HG03060 (cell line): ENCODE measurements around the gene KLHL35.

Experiments used
- ATAC-seq: cut with Tn5 transposase; IDR thresholded peaks from one replicate; pipeline ENCODE4 v1.9.1; 2021; ENCODE audit warnings: low read depth, moderate number of reproducible peaks; ENCODE audit not compliant: unreplicated experiment

The KLHL35 gene

GRCh38 chr11:75442161-75442885 is 9.3 kb upstream of the KLHL35 start:
- ATAC-seq = no peak

- no peak for ATAC-seq
Measured at GRCh38 chr11:75441804-75442132, 8.8 kb upstream of the KLHL35 start.

- no peak for ATAC-seq
Measured at GRCh38 chr11:75440960-75441803, 8.2 kb upstream of the KLHL35 start.

GRCh38 chr11:75439495-75440120 is 6.6 kb upstream of the KLHL35 start:
- ATAC-seq = no peak

GRCh38 chr11:75439026-75439425 is 6.0 kb upstream of the KLHL35 start:
- ATAC-seq = no peak

- no peak for ATAC-seq
Measured at GRCh38 chr11:75437966-75438659, 5.1 kb upstream of the KLHL35 start.

- no peak for ATAC-seq
Measured at GRCh38 chr11:75436806-75437205, 3.8 kb upstream of the KLHL35 start.

- ATAC-seq = no peak
Measured at GRCh38 chr11:75435571-75435925, 2.5 kb upstream of the KLHL35 start.

GRCh38 chr11:75434886-75435570 is 2.0 kb upstream of the KLHL35 start:
- no peak for ATAC-seq

GRCh38 chr11:75434051-75434450 is 1.0 kb upstream of the KLHL35 start:
- no peak for ATAC-seq

GRCh38 chr11:75433443-75433842 is 440 bp upstream of the KLHL35 start:
- no peak for ATAC-seq

GRCh38 chr11:75431533-75432525 is 1.2 kb downstream of the KLHL35 start:
- ATAC-seq = no peak

GRCh38 chr11:75430714-75431532 is 2.1 kb downstream of the KLHL35 start:
- no peak for ATAC-seq

- ATAC-seq = no peak
Measured at GRCh38 chr11:75429902-75430713, 2.9 kb downstream of the KLHL35 start.

- ATAC-seq = no peak
Measured at GRCh38 chr11:75429641-75429901, 3.4 kb downstream of the KLHL35 start.

GRCh38 chr11:75428989-75429640 is 3.9 kb downstream of the KLHL35 start:
- ATAC-seq = no peak

- ATAC-seq = no peak
Measured at GRCh38 chr11:75428281-75428724, 4.7 kb downstream of the KLHL35 start.
